GM19397 (cell line): ENCODE data around the gene HSD17B3.
"Not testable (repeated sequence)": the region's sequence is repeated elsewhere in the genome, so short reads cannot be mapped to it uniquely, and the experiment has no call there.

Source experiments
- ATAC-seq: cut with Tn5 transposase; IDR thresholded peaks from one replicate; pipeline ENCODE4 v1.9.1; 2021; ENCODE audit warnings: mild to moderate bottlenecking, moderate library complexity; ENCODE audit not compliant: unreplicated experiment

Gene HSD17B3

GRCh38 chr9:96202971-96203780 is 98.8 kb downstream of the HSD17B3 start:
- ATAC-seq, result no peak

- no peak for ATAC-seq
These were observed 100.8 kb downstream of the HSD17B3 start for GRCh38 chr9:96201140-96201539.

DNA sequence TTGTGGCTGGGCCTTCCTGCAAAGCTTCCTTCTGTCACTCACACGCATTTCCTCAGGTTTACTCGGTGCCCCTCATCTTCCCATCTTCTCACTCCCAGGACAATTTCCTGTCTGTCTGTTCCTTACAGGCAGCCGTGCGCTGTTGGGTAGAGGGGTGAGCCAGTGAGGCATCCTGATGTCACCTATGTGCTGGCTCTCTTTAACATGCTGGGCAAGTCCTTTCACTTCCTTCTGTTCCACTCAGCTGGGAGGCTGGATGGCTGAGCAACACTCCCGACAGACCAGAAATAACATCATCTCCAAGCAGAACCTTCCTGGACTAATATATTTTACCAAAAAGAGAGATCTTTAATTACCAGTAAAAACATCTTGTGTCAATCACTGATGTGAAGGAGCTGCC is 103.0 kb downstream of the HSD17B3 start:
- no peak for ATAC-seq

DNA sequence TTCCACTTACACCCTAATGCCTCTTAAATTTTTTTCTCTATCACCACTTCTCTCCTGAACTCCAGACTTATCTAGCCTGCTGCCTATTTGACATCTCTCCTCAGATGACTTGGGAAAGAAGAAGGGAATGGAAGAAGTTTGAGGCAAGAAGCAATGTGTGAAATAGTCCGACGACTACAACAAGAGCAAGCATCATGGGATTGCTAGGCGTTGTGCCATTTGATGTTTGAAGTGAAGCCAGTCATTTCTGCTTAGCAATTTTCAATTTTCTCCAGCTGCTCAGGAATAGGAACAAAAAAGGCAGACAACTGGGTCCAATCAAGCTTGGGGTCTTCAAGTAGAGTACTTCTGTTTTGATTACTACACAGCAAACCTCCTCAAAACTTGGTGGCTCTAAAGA is 106.4 kb downstream of the HSD17B3 start:
- no peak for ATAC-seq

GRCh38 chr9:96193236-96193755 is 108.7 kb downstream of the HSD17B3 start:
- ATAC-seq, result no peak

GRCh38 chr9:96192710-96193109 is 109.3 kb downstream of the HSD17B3 start:
- no peak for ATAC-seq

DNA sequence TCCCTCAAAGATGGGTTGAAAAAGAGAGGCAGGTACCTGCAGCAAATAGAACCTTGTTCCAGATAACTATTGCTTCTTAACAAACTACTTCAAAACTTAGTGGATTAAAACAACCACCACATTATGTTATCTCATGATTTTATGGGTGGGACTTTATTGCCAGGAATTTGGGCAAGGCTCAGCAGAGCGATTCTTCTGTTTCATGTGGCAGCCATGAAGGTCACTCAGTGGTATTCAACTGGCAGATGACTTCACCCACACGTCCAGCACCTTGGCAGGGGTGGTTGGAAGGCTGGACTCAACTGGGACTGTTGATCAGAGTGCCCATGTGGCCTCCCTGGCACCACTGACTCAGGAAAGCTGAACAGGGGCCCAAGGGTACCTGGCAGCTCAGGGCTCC is 112.0 kb downstream of the HSD17B3 start:
- no peak for ATAC-seq

GRCh38 chr9:96189581-96189980 is 112.4 kb downstream of the HSD17B3 start:
- ATAC-seq, result not testable (repeated sequence)

GRCh38 chr9:96188571-96188970 is 113.4 kb downstream of the HSD17B3 start:
- ATAC-seq, result no peak

DNA sequence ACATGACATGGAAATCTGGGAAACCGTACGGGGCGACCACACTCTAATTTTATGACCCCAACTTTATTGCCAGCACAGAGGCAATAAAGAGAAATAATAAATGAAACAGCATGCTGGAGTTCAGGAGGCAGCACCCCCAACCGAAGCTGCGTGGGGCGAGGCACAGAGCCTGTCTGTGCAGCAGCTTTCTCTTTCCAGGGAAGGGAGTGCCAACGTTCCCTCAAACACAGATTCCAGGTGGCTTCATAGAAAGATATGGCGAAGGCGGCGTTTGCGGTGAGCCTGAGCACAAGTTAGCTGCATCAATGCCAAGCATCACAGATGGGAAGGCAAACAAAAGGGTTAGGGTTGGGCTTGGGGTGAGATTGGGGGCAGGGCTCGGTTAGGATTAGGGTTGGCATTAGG is 114.8 kb downstream of the HSD17B3 start:
- no peak for ATAC-seq

DNA sequence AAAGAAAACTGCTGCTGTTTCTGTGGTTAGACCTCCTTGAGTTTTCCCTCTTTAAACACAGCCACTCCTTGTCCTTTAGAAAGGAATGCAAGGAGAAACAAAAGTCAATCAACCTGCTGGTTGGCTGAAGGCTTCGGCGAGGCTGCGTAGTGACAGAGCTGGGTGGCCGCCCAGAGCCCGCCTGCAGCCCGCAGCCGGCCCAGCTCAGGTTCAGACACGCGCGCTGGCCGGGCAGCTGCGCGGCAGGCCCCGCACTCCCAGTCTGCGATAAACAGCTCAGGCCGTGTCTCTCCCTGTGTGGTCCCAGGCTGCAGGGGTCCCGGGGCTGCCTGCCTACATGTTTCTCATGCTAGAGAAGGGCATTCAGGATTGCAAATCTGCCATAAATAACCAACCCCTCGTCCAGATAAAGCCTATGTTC is 115.4 kb downstream of the HSD17B3 start:
- ATAC-seq, result no peak

- no peak for ATAC-seq
These were observed 116.3 kb downstream of the HSD17B3 start for GRCh38 chr9:96185518-96186156.
